GM23248 (cell line): ENCODE measurements around the gene QRICH2.

Experiments used
- EZH2 ChIP-seq: fragments of 200-600 bp; sonication (generic); IDR thresholded peaks from 2 replicates; pipeline ENCODE4 v1.6.1; 2018; ENCODE audit warnings: antibody characterized with exemption, mild to moderate bottlenecking; ENCODE audit not compliant: insufficient read depth, poor library complexity, severe bottlenecking
- EZH2phosphoT487 ChIP-seq: fragments of 200-600 bp; sonication (generic); IDR thresholded peaks from 2 replicates; pipeline ENCODE4 v1.6.1; 2018; ENCODE audit warnings: antibody characterized with exemption, moderate library complexity, mild to moderate bottlenecking, low read depth; ENCODE audit not compliant: insufficient read depth

- TF ChIP-seq EZH2phosphoT487 (no peak), EZH2 (no peak)
Measured at GRCh38 chr17:76248013-76248782, 59.9 kb downstream of the QRICH2 start.
